Tibial nerve (tissue), 4 donors: ENCODE measurements around the gene OR2T27. TPM values are rescaled to one million over a fixed set of nuclear protein-coding genes. Genes with fewer than 3 reads are reported as not detected.

Source experiments
- DNase-seq, 2 donors: peaks; one replicate each; pipeline ENCODE4 v3.0.0-alpha.2; 2019; ENCODE audit warnings: low spot score in 2 of 2
- H3K27ac ChIP-seq, 4 donors: fragments of 200-600 bp; sonication (generic) in 3 of 4; one replicate each; pipeline ENCODE4 v1.5.1; 2017 to 2019; ENCODE audit warnings: mild to moderate bottlenecking in 1 of 4
- H3K27me3 ChIP-seq, 2 donors: fragments of 200-600 bp; sonication (generic) in 1 of 2; one replicate each; pipeline versions ENCODE4 v1.5.1 to v1.6.0; 2017 to 2019
- H3K36me3 ChIP-seq, 3 donors: fragments of 200-600 bp; sonication (generic); one replicate each; pipeline ENCODE4 v1.5.1; 2018 to 2019
- H3K4me1 ChIP-seq, 4 donors: fragments of 200-600 bp; sonication (generic) in 3 of 4; one replicate each; pipeline ENCODE4 v1.5.1; 2017 to 2019
- H3K4me3 ChIP-seq, 4 donors: fragments of 200-600 bp; sonication (generic) in 3 of 4; one replicate each; pipeline ENCODE4 v1.5.1; 2017 to 2019; ENCODE audit warnings: mild to moderate bottlenecking in 1 of 4, moderate library complexity in 1 of 4
- H3K9me3 ChIP-seq, 4 donors: fragments of 200-600 bp; sonication (generic) in 3 of 4; one replicate each; pipeline ENCODE4 v1.5.1; 2017 to 2019
- CTCF ChIP-seq, 5 experiments: fragments of 200-600 bp in 3 of 5; fragments of 450-650 bp in 2 of 5; sonication (generic) in 3 of 5; IDR thresholded peaks; one replicate each; pipeline ENCODE4 v1.5.1; 2016 to 2019; ENCODE audit warnings: antibody characterized with exemption in 5 of 5, mild to moderate bottlenecking in 3 of 5, moderate library complexity in 2 of 5
- EP300 ChIP-seq, 2 donors: sonication (generic); formaldehyde crosslinking; IDR thresholded peaks; one replicate each; pipeline ENCODE4 v1.6.1; 2017; ENCODE audit warnings: antibody characterized with exemption in 2 of 2, mild to moderate bottlenecking in 1 of 2
- POLR2A ChIP-seq, 2 donors: fragments of 450-650 bp; IDR thresholded peaks; one replicate each; pipeline ENCODE4 v1.6.1; 2017; ENCODE audit warnings: antibody characterized with exemption in 2 of 2, mild to moderate bottlenecking in 2 of 2, moderate library complexity in 2 of 2
- WGBS, 2 donors: methylation state at CpG; one replicate each; pipeline ENCODE4 v1.1.5; 2018; 5-methylcytosine and 5-hydroxymethylcytosine counted together
- total RNA-seq, 4 donors: library from RNA; depleted of rRNA; stranded (reverse); fragments of >200 nt; gene quantifications; one replicate each; pipeline ENCODE4 v1.1.0, GENCODE V29; 2016

The OR2T27 gene
- total RNA-seq, 4 donors from 2014 or later, result not detected

- Histone ChIP-seq H3K9me3 (no peaks in the 10 kb centered on the region), H3K27ac (no peak overlapping the region), H3K27me3 (no peaks in the 10 kb centered on the region), H3K4me3 (no peak overlapping the region), H3K4me1 (no peaks in the 10 kb centered on the region), H3K36me3 (no peaks in the 10 kb centered on the region)
- peak; percentile 21 to 24 for DNase-seq
- WGBS, 2 donors, result 7 to 9% methylated on average over 3 of the region's 3 CpGs
- TF ChIP-seq POLR2A (IDR thresholded peaks at IDR 0.05) (no peak), CTCF (IDR thresholded peaks at IDR 0.05) (peak in 3 of 5 experiments; percentile 13 to 58 (median 34)), EP300 (IDR thresholded peaks at IDR 0.05) (no peak)
Observed at GRCh38 chr1:248618878-248619277, 36.5 kb downstream of the OR2T27 start.

- no peak overlapping the region for H3K27ac ChIP-seq
- no peaks in the 10 kb centered on the region for H3K36me3 ChIP-seq
- no peaks in the 10 kb centered on the region for H3K4me1 ChIP-seq
- no peaks in the 10 kb centered on the region for H3K9me3 ChIP-seq
- DNase-seq, result no peak
- TF ChIP-seq POLR2A (IDR thresholded peaks at IDR 0.05) (no peak), CTCF (IDR thresholded peaks at IDR 0.05) (no peak), EP300 (IDR thresholded peaks at IDR 0.05) (no peak)
- no peaks in the 10 kb centered on the region for H3K27me3 ChIP-seq
- H3K4me3 ChIP-seq, result no peak overlapping the region
- 68 to 69% methylated on average over 7 of the region's 7 CpGs for WGBS, 2 donors
Observed at GRCh38 chr1:248618119-248618518, 37.2 kb downstream of the OR2T27 start.

- Histone ChIP-seq H3K9me3 (no peaks in the 10 kb centered on the region), H3K27ac (no peak overlapping the region), H3K4me1 (no peaks in the 10 kb centered on the region), H3K36me3 (no peaks in the 10 kb centered on the region), H3K27me3 (no peaks in the 10 kb centered on the region), H3K4me3 (no peak overlapping the region)
- TF ChIP-seq POLR2A (IDR thresholded peaks at IDR 0.05) (no peak), CTCF (IDR thresholded peaks at IDR 0.05) (no peak), EP300 (IDR thresholded peaks at IDR 0.05) (no peak)
- DNase-seq, result no peak
- 83% methylated on average over 1 of the region's 1 CpG for WGBS, 2 donors
Observed at GRCh38 chr1:248613742-248614141, 41.6 kb downstream of the OR2T27 start.

GRCh38 chr1:248611883-248612414, 43.4 kb downstream of the OR2T27 start:
- Histone ChIP-seq H3K4me1 (no peaks in the 10 kb centered on the region), H3K27ac (no peak overlapping the region), H3K4me3 (no peak overlapping the region), H3K9me3 (no peaks in the 10 kb centered on the region), H3K27me3 (no peaks in the 10 kb centered on the region), H3K36me3 (no peaks in the 10 kb centered on the region)
- DNase-seq, result no peak
- 72 to 74% methylated on average over 4 of the region's 4 CpGs for WGBS, 2 donors
- no peak for TF ChIP-seq CTCF (IDR thresholded peaks at IDR 0.05)
- no peak for TF ChIP-seq POLR2A (IDR thresholded peaks at IDR 0.05)
- TF ChIP-seq EP300 (IDR thresholded peaks at IDR 0.05), result no peak

- WGBS, 2 donors, result 48 to 52% methylated on average over 3 of the region's 3 CpGs
Observed at GRCh38 chr1:248610301-248610700, 45.0 kb downstream of the OR2T27 start.

More at GRCh38 chr1:248610301-248610700, 45.0 kb downstream of the OR2T27 start:
- no peaks in the 10 kb centered on the region for H3K27me3 ChIP-seq
- no peaks in the 10 kb centered on the region for H3K4me1 ChIP-seq
- H3K9me3 ChIP-seq, result no peaks in the 10 kb centered on the region
- H3K4me3 ChIP-seq, result no peak overlapping the region
- TF ChIP-seq EP300 (IDR thresholded peaks at IDR 0.05) (no peak), POLR2A (IDR thresholded peaks at IDR 0.05) (no peak), CTCF (IDR thresholded peaks at IDR 0.05) (no peak)
- DNase-seq, result no peak
- no peak overlapping the region for H3K27ac ChIP-seq
- no peaks in the 10 kb centered on the region for H3K36me3 ChIP-seq

Other genes starting within 250 kb of the OR2T27 start
- gene OR2T2, start 209.9 kb downstream of the OR2T27 start, total RNA-seq, result not detected
- not detected for gene OR2T3, start 182.2 kb downstream of the OR2T27 start, total RNA-seq
- gene OR2T5, start 166.9 kb downstream of the OR2T27 start, total RNA-seq, result not detected
- not detected for gene OR2G6, start 147.5 kb downstream of the OR2T27 start, total RNA-seq
- gene OR2T29, start 92.8 kb downstream of the OR2T27 start, total RNA-seq, result not detected
- gene OR2T34, start 80.8 kb downstream of the OR2T27 start, total RNA-seq, result not detected
- not detected for gene OR2T10, start 57.8 kb downstream of the OR2T27 start, total RNA-seq
- gene OR2T11, start 20.4 kb downstream of the OR2T27 start, total RNA-seq, result not detected
- gene OR2T35, start 10.2 kb downstream of the OR2T27 start, total RNA-seq, result not detected
- gene OR14I1, start 47.2 kb upstream of the OR2T27 start, total RNA-seq, result not detected
- not detected for gene LYPD8, start 100.2 kb upstream of the OR2T27 start, total RNA-seq
- gene SH3BP5L, start 170.4 kb upstream of the OR2T27 start, total RNA-seq, result 10 to 100 TPM; 16.8 to 24.6 (median 21.7) TPM
- gene ZNF672, start 182.7 kb upstream of the OR2T27 start, total RNA-seq, result 10 to 100 TPM; 22.4 to 38.4 (median 31.8) TPM
- 100 to 1,000 TPM in 1 of 4 donors, 10 to 100 TPM in 3; 40.8 to 118 (median 68.5) TPM for gene ZNF692, start 203.6 kb upstream of the OR2T27 start, total RNA-seq